OCI-LY7 (cell line): Measurements from ENCODE around the gene FANCC. TPM values are rescaled to one million over a fixed set of nuclear protein-coding genes. Genes with fewer than 3 reads are reported as not detected.

ENCODE experiments used
- BruUV-seq: library from RNA; stranded (reverse); fragments of 400-500 nt; replicated peaks from 2 replicates; lab custom pipeline; 2021; lab: Mats Ljungman, UMichigan
- CTCF ChIA-PET: fragments of 300-600 bp; sonication (Branson Sonifier 250); formaldehyde crosslinking; loops from one replicate; lab custom pipeline; 2022; ENCODE audit warnings: antibody characterized with exemption; ENCODE audit not compliant: unreplicated experiment; lab: Charles Lee
- POLR2A ChIA-PET: fragments of 300-600 bp; sonication (Branson Sonifier 250); formaldehyde crosslinking; loops from one replicate; lab custom pipeline; 2022; ENCODE audit warnings: antibody characterized with exemption; lab: Charles Lee
- DNase-seq: peaks from one replicate; pipeline ENCODE4 v3.0.0-alpha.2; 2015; ENCODE audit warnings: low spot score
- H2AFZ ChIP-seq: fragments of 200-600 bp; sonication (generic), shearing (Covaris generic); 2 replicates; pipeline ENCODE4 v1.6.1; 2014; ENCODE audit warnings: mild to moderate bottlenecking, antibody characterized with exemption, low read length, moderate library complexity
- H3K27ac ChIP-seq: fragments of 200-600 bp; sonication (generic); 2 replicates; pipeline ENCODE4 v1.5.1; 2014; ENCODE audit warnings: mixed run types, low read depth, mild to moderate bottlenecking, moderate library complexity, low read length, inconsistent platforms; ENCODE audit not compliant: poor library complexity, severe bottlenecking
- H3K36me3 ChIP-seq: fragments of 200-600 bp; sonication (generic); 2 replicates; pipeline ENCODE4 v1.6.1; 2014; ENCODE audit warnings: mild to moderate bottlenecking, antibody characterized with exemption, low read length, moderate library complexity, mixed read lengths; ENCODE audit not compliant: insufficient read depth
- H3K4me1 ChIP-seq: fragments of 200-600 bp; sonication (generic); 2 replicates; pipeline ENCODE4 v1.5.1; 2014; ENCODE audit warnings: mild to moderate bottlenecking, low read length; ENCODE audit not compliant: insufficient read depth, poor library complexity, severe bottlenecking
- H3K4me2 ChIP-seq: fragments of 200-600 bp; sonication (generic); 2 replicates; pipeline ENCODE4 v1.6.1; 2014; ENCODE audit warnings: mild to moderate bottlenecking, low read length
- H3K4me3 ChIP-seq: fragments of 200-600 bp; sonication (generic); 2 replicates; pipeline ENCODE4 v1.5.1; 2014; ENCODE audit warnings: mild to moderate bottlenecking, low read depth, low read length; ENCODE audit not compliant: poor library complexity, severe bottlenecking
- H3K79me2 ChIP-seq: fragments of 200-600 bp; sonication (generic); 2 replicates; pipeline ENCODE4 v1.6.1; 2016; ENCODE audit warnings: low read depth, mild to moderate bottlenecking, low read length, moderate library complexity, mixed read lengths; ENCODE audit not compliant: insufficient read depth
- H3K9me2 ChIP-seq: fragments of 200-600 bp; sonication (generic); 2 replicates; pipeline ENCODE4 v1.6.1; 2016; ENCODE audit warnings: mild to moderate bottlenecking, low read length, mixed read lengths; ENCODE audit not compliant: insufficient read depth
- H3K9me3 ChIP-seq: fragments of 200-600 bp; sonication (generic); 2 replicates; pipeline ENCODE4 v1.6.1; 2014; ENCODE audit warnings: mild to moderate bottlenecking, mixed run types, low read length, mixed read lengths
- H4K20me1 ChIP-seq: fragments of 200-600 bp; sonication (generic); 2 replicates; pipeline ENCODE4 v1.6.1; 2014; ENCODE audit warnings: mild to moderate bottlenecking, antibody characterized with exemption, low read length, moderate library complexity, mixed read lengths; ENCODE audit not compliant: insufficient read depth
- CTCF ChIP-seq: fragments of 200-600 bp; sonication (generic); conservative IDR thresholded peaks from 2 replicates; pipeline ENCODE4 v1.5.1; 2014; ENCODE audit warnings: mild to moderate bottlenecking, antibody characterized with exemption, low read length, moderate library complexity, mixed read lengths
- EZH2phosphoT487 ChIP-seq: fragments of 200-600 bp; sonication (generic); IDR thresholded peaks from 2 replicates; pipeline ENCODE4 v1.6.1; 2018; ENCODE audit warnings: low read depth, borderline replicate concordance, mild to moderate bottlenecking, mixed run types, antibody characterized with exemption, low read length, moderate library complexity, mixed read lengths
- intact Hi-C: fragments of 100-400 bp; cut with micrococcal nuclease; formaldehyde crosslinking; loops from one replicate; pipeline ENCODE4 v1.10.0; 2022; ENCODE audit not compliant: unreplicated experiment
- total RNA-seq, 2 experiments: library from RNA; depleted of rRNA in 1 of 2; stranded (reverse); fragments of >200 nt in 1 of 2; shearing (Covaris generic) in 1 of 2; gene quantifications; 2 replicates each; pipeline ENCODE4 v1.2.3, GENCODE V29; 2014 to 2022

The FANCC gene
- total RNA-seq, 2 experiments from 2014 or later, result 13.9 to 28.7 TPM

GRCh38 chr9:95075700-95076099, 241.8 kb downstream of the FANCC start:
- H3K36me3 ChIP-seq, result no peaks in the 10 kb centered on the region
- DNase-seq, result no peak
- H3K79me2 ChIP-seq, result no peaks in the 10 kb centered on the region
- no peak overlapping the region for H3K4me3 ChIP-seq
- BruUV-seq, result no TSS peak
- no peak overlapping the region for H2AFZ ChIP-seq
- no peaks in the 10 kb centered on the region for H3K9me2 ChIP-seq
- POLR2A ChIA-PET, result no interaction called here
- no peak overlapping the region for H3K4me2 ChIP-seq
- no peaks in the 10 kb centered on the region for H3K9me3 ChIP-seq
- H3K27ac ChIP-seq, result no peak overlapping the region
- no peaks in the 10 kb centered on the region for H3K4me1 ChIP-seq
- intact Hi-C loops, result loop anchor here (10.0 kb wide), 1 partner anchor 61 kb away; no protein-coding TSS in a partner anchor
- TF ChIP-seq CTCF, result no peak
- TF ChIP-seq EZH2phosphoT487, result no peak
- no peaks in the 10 kb centered on the region for H4K20me1 ChIP-seq
- CTCF ChIA-PET, result no interaction called here

GRCh38 chr9:95074632-95075031, 242.9 kb downstream of the FANCC start:
- CTCF ChIA-PET, result no interaction called here
- no peak overlapping the region for H3K4me2 ChIP-seq
- no peak for TF ChIP-seq CTCF
- TF ChIP-seq EZH2phosphoT487, result no peak

GRCh38 chr9:95073918-95074317, 243.6 kb downstream of the FANCC start:
- Histone ChIP-seq H3K9me2 (no peaks in the 10 kb centered on the region), H2AFZ (no peak overlapping the region), H3K9me3 (no peaks in the 10 kb centered on the region), H3K36me3 (no peaks in the 10 kb centered on the region), H3K4me3 (no peak overlapping the region), H4K20me1 (no peaks in the 10 kb centered on the region), H3K79me2 (no peaks in the 10 kb centered on the region), H3K27ac (no peak overlapping the region), H3K4me1 (no peaks in the 10 kb centered on the region), H3K4me2 (no peak overlapping the region)
- TF ChIP-seq EZH2phosphoT487 (no peak), CTCF (no peak)
- no TSS peak for BruUV-seq
- intact Hi-C loops, result loop anchor here (10.0 kb wide), 1 partner anchor 59 kb away; no protein-coding TSS in a partner anchor
- POLR2A ChIA-PET, result no interaction called here
- CTCF ChIA-PET, result no interaction called here
- DNase-seq, result no peak

More at GRCh38 chr9:95074632-95075031, 242.9 kb downstream of the FANCC start:
- Histone ChIP-seq H3K79me2 (no peaks in the 10 kb centered on the region), H3K4me3 (no peak overlapping the region), H2AFZ (no peak overlapping the region), H4K20me1 (no peaks in the 10 kb centered on the region), H3K9me2 (no peaks in the 10 kb centered on the region), H3K4me1 (no peaks in the 10 kb centered on the region), H3K27ac (no peak overlapping the region), H3K9me3 (no peaks in the 10 kb centered on the region), H3K36me3 (no peaks in the 10 kb centered on the region)
- BruUV-seq, result no TSS peak
- DNase-seq, result no peak
- POLR2A ChIA-PET, result no interaction called here
- intact Hi-C loops, result loop anchor here (10.0 kb wide), 1 partner anchor 60 kb away; no protein-coding TSS in a partner anchor
